Activated CD4-positive, alpha-beta T cell treated with anti-CD3 and anti-CD28 coated beads for 24 hours (primary cell): Measurements from ENCODE around the gene COL5A1.

Experiments used
- DNase-seq, 2 donors: peaks; one replicate each; pipeline ENCODE4 v3.0.0-alpha.2; 2020; ENCODE audit warnings: low read depth in 2 of 2

The COL5A1 gene

DNA sequence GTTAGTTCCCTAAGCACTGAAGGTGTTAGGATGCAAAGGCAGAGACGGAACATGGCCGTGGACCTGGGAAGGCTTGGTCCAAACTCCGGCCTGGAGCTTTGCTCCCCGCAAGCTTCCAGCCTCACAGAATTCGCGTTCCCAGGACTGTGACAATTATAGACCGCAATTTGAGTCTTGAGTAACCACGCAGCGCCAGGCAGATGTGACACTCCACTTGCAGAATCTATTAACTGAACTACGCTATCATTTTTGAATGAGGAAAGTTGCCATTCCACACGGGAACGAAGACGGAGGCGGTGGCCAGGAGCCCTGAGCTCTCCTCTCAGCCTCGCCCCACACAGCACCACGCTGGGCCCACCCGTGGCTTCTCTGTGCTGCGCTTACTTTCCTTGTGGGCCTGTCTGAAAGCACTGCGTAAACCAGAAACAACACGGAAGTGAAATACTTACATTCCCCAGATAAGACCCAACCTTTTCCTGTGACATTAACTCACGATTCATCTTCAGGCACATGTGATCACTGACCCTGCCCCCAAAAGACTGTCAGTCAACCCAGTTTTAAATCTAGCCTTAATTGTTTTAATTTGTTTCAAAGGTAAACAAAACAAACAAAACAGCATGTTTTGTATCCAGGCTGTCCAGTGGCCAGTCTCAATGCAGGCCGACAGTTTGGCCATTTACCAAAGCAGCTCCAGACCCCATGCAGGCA is 16.1 kb upstream of the COL5A1 start:
- no peak for DNase-seq

DNA sequence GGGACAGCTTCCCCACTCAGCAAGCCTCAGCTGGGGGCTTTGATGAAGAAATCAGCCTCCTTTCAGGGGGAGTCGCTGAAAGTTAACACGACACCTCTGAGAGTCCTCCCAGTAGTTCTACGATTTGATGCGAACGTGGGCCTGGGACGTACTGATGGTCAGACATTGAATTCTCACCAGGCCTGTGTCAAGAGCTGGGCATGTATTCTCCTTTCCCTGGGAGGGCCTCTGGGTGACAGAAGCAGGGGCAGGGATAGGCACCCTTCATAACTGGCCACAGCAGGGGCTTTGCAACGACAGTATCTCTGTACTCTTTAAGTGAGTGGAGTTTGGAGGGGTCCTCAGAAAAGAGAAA is 15.6 kb upstream of the COL5A1 start:
- DNase-seq = no peak

DNA sequence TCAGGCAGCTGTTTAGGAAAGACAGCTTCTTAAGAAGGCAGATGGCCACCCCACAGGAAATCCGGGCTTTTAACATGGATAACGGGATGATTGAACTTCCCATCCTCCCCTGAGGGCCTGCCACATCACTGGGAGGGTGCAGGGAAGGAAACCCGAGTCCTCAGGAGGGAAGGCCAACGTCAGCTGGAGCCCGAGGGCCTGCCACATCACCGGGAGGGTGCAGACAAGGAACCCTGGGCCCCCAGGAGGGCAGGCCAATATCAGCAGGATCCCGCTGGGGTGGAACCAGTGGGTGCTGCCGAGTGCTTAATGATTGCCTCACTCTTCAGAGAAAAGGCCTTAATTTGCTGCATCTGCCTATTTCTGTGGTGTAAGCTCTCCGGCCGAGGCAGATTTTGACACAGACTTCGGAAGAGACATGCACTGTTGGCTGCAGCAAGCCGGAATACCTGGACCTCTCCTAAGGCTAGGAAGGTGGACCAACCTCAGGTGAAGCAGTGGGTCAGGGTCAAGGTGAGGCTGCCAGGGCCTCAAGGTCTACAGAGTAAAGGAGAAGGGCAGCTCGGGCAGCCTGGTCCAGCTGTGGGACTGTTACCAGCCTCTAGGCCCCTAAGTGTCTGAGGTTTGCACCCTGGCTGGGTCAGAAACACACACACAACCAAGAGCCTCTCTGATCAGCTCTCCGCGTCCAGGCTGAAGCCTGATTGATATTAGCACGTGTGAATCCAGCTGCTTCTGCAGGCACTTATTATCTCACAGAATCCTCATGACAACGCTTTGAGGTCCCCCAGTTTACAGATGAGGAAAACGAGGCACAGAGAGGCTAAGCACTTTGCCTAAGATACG is 14.8 kb upstream of the COL5A1 start:
- DNase-seq = no peak

DNA sequence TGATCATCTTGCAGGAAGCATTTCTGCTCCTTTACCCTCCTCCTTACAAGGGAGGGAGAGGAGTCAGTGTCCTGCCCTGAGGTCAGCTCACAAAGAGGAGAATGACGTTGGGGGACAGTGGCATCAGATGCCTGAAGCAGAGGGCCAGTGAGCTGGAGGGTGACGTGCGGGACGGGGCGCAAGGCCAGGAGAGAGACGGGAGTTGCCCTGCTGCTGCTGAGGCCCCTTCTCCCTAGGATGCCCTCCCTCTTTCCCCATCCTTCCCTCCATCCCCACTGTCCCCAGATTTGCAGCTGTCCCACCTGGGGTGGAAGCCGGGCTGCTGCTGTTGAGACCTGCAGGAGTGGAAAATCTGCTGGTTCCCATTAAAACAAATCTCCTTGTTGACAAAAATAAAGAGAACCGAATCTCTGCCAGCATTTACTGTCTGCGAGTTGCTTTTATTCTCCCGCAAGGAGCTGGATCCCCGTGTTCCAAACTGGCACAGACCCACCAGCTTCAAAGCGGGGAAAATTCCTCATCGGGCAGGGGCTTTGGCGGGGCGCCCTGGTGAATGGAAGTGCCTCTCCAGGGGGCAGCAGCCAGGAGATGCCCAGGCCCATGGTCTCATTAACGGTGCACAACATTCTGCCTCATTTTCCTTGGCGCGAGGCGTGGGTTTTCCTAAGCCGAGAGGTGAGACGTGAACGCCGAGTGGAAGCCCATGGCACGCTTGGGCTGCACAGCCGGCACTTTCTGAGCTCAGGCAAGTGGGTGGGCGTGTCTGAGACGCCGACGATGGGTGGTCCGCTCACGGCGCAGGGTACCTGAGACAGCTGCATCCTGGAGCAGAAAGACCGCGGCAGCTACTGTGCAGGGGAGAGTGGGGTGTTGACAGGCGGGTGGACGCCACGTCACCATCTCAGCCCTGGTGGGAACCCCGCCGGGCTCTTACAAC is 13.9 kb upstream of the COL5A1 start:
- no peak for DNase-seq

DNA sequence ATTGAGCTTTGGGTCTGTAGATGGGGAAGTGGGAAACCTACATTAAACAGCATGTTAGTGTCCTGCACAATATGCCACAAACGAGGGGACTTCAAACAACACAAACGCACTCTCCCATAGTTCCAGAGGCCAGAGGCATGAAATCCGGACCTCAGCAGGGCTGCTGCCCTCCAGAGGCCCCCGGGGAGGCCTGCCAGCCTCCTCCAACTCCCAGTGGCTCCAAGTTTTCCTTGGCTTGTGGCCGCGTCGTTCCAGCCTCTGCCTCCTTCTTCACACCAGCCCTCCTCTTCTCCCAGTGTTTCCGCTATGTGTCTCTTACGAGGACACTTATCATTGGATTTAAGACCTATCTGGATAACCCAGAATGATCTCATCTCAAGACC is 13.3 kb upstream of the COL5A1 start:
- DNase-seq = no peak

DNA sequence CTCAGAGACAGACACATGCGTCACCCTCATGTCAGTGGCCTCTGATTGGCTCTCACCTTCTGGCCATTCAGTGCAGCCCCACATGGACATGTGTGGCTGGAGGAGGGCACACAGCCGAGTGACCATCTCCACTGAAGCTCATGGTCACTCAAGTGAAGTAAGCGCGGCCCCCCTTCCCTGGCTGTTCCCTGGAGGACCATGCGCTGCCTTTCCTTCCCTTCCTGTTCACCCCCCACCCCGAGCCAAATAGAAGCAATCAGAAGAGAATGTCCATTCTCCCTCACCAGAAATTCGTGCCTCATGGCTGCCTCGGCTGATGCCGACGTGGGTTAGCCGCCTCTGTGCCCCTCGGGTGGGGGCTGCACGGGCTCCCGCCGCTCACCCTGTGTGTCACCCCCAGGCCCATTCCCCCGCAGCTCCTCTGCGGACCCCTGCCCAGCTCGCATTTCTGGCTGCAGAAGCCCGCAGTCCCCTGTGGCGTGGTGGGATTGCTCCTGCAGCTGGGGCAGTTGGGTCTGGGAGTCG is 12.5 kb upstream of the COL5A1 start:
- DNase-seq = no peak

DNA sequence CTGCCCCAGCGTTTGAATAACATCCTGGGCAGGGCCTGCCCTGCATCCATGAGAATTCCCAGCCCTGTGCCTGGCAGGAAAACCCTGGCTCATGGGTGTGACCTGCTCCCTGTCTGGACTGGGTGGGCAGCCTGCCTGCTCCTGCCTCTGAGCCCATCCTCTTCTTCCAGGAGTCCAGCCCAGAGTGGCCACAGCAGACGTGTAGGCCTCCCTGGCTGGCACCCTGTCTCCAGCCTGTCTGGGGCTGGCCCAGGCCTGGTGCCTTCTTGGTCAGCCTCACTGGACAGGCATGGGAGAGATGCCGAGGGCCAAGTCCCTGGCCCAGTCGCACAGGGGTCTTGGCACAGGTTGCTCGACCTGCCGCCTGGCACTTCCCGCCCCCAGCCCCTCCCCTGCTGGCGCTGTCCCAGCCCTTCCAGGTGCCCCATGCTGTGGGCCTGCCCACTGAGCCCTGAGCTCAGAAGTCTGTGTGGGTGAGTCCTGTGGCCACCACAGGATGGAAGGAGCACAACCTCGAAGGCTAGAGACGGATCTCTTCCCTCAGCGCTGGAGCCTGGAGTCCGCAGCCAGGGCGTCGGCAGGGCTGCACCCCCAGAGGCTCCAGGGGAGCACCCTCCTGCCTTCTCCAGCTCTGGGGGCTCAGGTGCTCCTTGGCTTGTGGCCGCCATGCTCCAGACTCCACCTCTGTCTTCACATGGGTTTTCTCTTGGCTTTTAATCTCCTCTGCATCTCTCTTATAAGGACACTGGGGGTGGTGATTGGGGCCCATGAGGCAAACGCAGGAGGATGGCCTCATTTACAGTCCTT is 11.8 kb upstream of the COL5A1 start:
- no peak for DNase-seq

DNA sequence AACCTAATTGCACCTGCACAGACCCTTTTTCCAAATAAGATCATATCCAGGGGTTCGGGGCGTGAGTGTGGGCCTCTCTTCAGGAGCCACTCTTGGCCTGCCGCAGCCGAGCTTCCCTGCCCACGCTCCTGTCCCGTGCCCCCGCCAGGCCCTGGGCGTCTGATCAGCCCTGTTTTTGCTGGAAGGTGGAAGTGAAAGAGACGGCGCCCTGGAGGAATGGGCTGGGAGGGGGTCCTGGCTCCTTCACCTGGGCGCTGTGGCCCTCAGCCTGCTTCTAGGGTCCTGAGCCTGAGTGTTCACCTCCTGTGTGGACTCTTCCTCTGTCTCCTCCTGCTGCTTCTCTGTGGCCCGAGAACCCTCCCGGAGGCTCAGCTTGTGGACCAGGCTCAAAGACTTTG is 11.2 kb upstream of the COL5A1 start:
- no peak for DNase-seq

DNA sequence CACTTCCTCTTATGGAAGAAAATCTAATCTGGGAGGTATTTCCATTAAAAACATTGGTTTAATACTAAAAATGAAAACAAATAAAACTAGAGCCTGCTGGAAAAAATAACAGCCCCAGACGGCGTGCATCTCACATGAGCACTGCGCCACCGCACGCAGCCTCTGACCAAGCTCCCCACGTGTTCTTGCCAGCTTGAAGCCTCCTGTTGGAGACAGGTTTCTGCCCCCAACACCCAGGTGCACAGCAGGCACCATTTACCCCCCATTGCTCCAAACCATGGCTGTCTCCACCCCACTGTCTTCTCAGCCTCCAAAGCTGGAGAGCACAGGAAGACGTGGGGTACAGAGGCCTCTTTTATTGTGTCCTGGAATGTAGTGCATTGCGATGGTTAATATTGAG is 10.7 kb upstream of the COL5A1 start:
- DNase-seq = no peak

DNA sequence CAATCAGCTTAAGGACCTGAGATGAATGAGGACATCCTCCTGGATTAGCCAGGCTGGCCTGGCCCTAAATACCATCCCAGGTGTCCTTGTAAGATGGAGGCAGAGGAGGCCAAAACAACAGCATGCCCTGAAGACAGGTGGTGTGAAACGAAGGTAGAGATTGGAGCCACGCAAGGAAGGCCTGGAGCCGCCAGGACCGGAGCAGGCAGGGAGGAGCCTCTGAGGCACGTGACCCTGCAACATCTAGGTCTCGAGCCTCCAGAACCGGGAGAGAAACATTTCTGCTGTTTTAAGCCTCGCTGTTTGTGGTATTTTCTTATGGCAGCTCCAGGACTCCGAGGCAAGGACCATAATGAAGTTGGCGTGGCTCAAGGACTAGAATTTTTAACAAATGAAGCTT is 9.7 kb upstream of the COL5A1 start:
- DNase-seq = no peak

DNA sequence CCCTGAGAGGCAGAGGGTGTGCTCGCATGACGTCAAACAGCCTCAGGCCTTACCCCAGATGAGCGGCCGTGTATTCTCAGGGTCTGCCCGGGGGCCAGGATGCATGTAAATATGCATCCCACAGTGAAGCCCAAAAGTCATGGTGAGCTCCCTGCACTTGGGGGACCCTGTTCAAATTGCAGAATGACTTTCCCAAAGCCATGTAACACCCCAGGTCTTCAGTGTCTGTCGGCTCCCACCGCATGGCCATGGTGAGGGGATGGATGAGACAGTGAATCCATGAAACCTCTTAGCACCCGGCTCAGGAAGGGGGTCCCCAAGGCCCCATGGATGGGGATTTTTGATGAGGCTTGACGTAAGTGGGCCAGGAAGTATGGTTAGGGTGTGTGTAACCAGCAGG is 9.3 kb upstream of the COL5A1 start:
- no peak for DNase-seq

DNA sequence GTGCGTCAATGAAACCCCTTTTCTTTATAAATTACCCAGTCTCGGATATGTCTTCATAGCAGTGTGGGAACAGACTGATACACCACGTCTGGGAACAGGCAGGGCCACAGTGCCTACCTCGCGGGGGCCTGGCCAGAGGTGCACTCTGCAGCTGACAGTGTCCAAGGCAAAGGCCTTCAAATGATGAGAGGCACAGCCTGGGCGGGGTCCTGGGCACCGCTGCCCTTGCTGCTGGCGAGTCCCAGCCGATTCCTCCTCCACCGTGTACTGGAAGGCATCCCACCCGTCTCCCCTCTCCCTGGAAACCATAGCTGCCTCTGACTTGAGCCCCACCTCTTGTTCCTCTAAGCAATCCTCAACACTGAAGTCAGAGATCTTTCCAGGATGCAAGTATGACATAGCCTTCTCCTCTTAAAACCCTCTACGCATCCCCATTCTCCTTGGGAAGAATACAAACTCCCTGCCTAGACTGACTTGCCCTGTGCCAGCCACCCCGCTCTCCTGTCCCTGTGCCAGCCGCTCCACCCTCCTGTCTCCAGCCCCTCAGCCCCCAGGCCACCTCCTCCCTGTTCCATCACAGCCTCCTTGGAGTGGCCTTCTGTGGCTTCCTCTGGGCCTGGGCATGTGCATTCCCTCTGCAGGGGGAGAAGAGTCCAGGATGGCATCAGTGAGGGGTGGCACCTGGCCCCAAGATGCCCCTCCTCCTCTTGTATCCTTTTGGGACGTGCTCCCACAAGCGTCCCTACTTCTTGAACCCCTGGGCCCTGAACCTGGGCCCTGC is 8.1 kb upstream of the COL5A1 start:
- DNase-seq = no peak

DNA sequence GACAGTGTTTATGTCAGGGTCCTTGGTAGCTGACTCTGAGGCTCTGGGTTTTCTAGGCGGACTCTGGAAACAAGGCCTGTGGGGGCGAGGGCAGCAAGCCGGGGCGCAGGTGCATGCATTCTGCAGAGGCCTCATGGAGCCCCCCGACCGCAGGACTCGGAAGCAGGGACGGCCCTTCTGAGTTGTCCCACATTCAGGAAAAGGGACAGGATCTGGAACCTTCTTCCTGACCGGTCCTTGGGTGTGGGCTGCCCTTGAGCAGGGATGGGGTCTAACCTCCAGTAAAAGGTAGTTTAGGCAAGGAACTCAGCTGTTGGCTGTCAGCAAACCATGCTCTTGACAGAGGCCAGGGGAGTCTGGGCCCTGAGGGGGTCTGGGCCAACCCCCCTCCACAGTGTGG is 7.4 kb upstream of the COL5A1 start:
- no peak for DNase-seq

DNA sequence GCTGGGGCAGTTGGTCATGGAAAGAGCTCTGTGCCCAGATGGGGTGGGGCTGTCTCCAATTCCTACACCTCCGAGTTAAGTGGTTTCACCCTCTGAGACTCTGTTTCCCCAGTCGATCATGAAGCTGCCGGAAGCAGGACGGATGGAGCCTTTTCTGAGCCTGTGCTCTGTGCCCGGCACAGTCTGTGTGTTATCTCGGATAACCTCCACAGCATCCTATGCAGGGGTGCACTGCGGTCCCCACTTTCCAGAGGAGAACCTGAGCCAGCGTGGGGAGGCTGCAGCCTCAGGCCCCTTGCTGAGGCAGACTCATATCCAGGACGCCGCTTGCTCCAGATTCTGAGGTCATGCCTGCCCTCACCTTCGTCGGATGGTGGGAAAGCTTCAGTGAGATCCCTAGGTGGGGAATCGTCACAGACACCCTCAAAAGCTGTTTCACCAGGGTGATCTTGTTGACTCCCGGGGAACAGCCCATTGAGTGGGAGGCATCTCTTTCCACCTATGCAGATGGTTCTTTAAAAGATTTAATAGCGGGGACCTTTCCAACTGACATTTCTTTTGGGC is 6.9 kb upstream of the COL5A1 start:
- DNase-seq = no peak

DNA sequence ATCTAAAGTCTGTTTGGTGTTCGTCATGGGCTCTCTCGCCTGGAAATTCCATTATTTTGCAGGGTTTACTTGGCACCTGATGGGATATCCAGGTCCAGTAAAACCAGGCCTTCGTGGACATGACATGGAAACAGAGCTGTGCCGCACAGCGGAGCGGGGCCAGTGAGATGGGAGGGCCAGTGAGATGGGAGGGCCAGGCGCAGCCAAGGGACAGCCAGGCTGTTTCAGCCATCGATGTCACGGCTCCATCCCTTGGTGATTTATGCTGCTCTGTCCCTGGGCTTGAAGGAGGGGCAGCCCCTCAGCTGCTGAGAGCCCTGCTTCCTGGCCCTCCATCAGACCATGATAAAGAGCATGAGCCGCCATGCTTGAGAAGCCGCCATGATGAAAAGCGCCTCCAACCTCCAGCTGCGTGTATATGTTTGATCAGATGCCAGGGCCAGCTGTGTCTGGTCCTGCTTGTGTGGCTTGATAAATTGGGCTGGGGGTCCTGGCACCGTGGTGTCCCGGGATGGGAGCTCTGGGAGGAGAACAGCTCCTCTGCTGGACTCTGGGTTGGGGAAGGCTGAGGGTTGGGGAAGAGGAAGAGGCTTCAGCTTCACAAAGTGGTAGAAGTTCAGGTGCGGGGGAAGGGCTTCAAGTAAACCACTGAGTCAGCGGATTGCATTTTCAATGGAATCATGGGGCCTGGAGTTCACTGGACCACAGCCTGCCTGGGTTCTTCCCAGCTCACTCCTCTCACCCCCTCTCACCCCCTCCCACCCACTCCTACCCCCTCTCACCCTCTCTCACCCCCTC is 6.1 kb upstream of the COL5A1 start:
- no peak for DNase-seq

DNA sequence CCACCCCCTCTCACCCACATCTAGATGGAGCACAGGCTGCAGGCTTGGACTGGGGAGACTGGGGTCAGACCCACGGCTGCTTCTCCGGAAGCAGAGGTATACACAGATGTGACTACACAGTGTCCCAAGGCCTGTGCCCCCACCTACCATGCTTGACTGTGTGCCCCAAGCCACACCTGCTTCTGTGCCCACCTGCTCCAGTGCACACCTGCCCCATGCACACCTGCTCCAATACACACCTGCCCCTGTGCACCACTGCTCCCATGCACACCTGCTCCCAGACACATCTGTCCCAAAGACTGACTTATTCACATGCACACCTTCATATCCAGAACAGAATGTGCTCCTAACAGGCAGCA is 5.5 kb upstream of the COL5A1 start:
- no peak for DNase-seq

DNA sequence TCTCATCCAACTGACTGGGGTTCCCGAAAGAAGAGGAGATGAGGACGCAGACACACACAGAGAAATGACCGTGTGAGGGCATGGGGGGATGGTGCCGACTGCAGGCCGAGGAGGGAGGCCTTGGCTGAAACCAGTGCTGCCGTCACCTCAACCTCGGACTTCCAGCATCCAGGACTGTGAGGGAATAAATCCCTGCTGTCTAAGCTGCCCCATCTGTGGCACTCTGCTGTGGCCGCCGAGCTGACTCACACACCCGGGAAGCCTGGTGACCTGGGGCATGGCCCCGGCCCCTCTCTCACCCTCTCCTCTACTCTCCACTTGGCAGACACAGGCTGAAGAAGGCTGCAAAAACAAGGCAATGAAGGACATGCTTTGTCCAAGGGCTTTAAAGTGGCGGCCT is 4.4 kb upstream of the COL5A1 start:
- no peak for DNase-seq

DNA sequence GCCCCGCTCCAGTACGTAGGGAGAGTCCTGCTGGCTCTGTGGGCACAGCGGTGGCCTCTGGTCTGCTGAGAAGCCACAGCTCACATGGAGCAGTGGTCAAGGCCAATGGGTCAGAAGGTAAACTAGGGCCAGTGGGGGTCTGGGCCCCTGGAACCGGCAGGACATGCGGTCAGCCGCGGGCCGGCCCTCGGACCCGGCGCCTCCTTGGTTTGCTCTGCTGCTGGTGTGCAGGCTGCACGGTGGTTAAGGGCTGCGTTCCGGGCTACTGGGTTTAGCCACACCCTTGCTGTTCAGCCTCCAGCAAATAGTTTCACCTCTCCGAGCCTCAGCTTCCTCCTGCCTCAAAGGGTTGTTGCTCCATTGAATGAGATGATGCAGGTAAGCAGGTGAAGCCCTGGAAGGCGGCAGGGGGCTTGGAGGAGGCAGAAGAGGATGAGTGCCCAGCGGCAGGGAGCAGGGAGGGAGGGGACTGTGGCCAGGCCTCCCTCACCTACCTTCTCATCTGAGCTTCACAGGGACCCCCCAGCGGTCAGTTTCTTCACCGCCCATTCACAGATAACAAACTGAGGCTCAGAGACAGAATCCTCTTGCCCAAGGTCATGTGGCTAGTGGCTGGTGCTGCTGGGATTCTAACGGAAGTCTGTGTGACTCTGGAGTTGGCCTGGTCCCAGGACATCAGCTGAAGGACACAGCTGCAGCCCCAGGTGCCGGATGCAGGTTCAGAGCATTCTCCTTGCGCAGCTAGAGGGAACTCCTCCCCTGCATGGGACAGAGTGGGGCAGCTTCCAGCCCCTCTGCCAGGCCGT is 3.7 kb upstream of the COL5A1 start:
- DNase-seq = no peak
